Endothelial cell of umbilical vein (primary cell): ENCODE measurements around the gene KLF16. TPM values are rescaled to one million over a fixed set of nuclear protein-coding genes. Genes with fewer than 3 reads are reported as not detected.
"Not testable (repeated sequence)": the region's sequence is repeated elsewhere in the genome, so short reads cannot be mapped to it uniquely, and the experiment has no call there.

Experiments used
- BruUV-seq: library from RNA; stranded (reverse); fragments of 400-500 nt; replicated peaks from 2 replicates; lab custom pipeline; 2021; lab: Mats Ljungman, UMichigan
- CTCF ChIA-PET: fragments of 300-600, 350-600 bp; sonication (Branson Sonifier 250); formaldehyde crosslinking; loops from one replicate; lab custom pipeline; 2021; ENCODE audit warnings: antibody characterized with exemption, inconsistent platforms; lab: Charles Lee
- POLR2A ChIA-PET: fragments of 300-600, 350-600 bp; sonication (Branson Sonifier 250); formaldehyde crosslinking; loops from one replicate; lab custom pipeline; 2021; ENCODE audit warnings: antibody characterized with exemption, inconsistent platforms; lab: Charles Lee
- DNase-seq: peaks from one replicate; pipeline ENCODE4 v3.0.0-alpha.2; 2011; ENCODE audit warnings: low read depth, low spot score
- FAIRE-seq: peaks from 2 replicates; lab custom pipeline; 2011; peaks lifted over from hg19 to GRCh38; lab: Jason Lieb, UNC
- H2AFZ ChIP-seq: 2 replicates; pipeline ENCODE4 v1.6.0; 2012; ENCODE audit warnings: low read depth, low read length, control low read depth, inconsistent platforms
- H3K27ac ChIP-seq: 2 replicates; pipeline ENCODE4 v1.5.1; 2011; ENCODE audit warnings: low read depth, mild to moderate bottlenecking, control low read depth, low read length, moderate library complexity; ENCODE audit not compliant: insufficient read depth
- H3K27me3 ChIP-seq, 2 experiments: 2 replicates each; pipeline versions ENCODE4 v1.6.0 to v1.6.1; 2011; ENCODE audit warnings: low read length in 2 of 2, mixed read lengths in 1 of 2; ENCODE audit not compliant: control insufficient read depth in 2 of 2, insufficient read depth in 2 of 2
- H3K36me3 ChIP-seq, 2 experiments: 2 replicates in 1 of 2; 3 replicates in 1 of 2; pipeline ENCODE4 v1.5.1; 2011; ENCODE audit warnings: low read length in 2 of 2, mild to moderate bottlenecking in 1 of 2, moderate library complexity in 1 of 2; ENCODE audit not compliant: control insufficient read depth in 2 of 2, insufficient read depth in 2 of 2; ENCODE audit errors: extremely low read depth in 1 of 2
- H3K4me1 ChIP-seq: 3 replicates; pipeline ENCODE4 v1.5.1; 2011; ENCODE audit warnings: mild to moderate bottlenecking, low read length; ENCODE audit not compliant: control insufficient read depth, insufficient read depth; ENCODE audit errors: extremely low read depth
- H3K4me2 ChIP-seq: 2 replicates; pipeline ENCODE4 v1.6.1; 2011; ENCODE audit warnings: low read length, control low read depth, mixed read lengths; ENCODE audit not compliant: insufficient read depth
- H3K4me3 ChIP-seq, 3 experiments: fragments of 200-600 bp in 1 of 3; sonication (generic), shearing (Covaris generic) in 1 of 3; replicated peaks in 1 of 3; 2 replicates each; pipeline ENCODE4 v1.5.1; 2011 to 2016; ENCODE audit warnings: control low read depth in 3 of 3, low read length in 3 of 3, mild to moderate bottlenecking in 2 of 3, inconsistent platforms in 1 of 3, low read depth in 1 of 3, moderate library complexity in 1 of 3; ENCODE audit not compliant: insufficient read depth in 1 of 3
- H3K79me2 ChIP-seq: 2 replicates; pipeline ENCODE4 v1.6.0; 2012; ENCODE audit warnings: low read length, inconsistent platforms; ENCODE audit not compliant: control insufficient read depth, insufficient read depth
- H3K9ac ChIP-seq: replicated peaks from 2 replicates; pipeline ENCODE3; 2011; ENCODE audit warnings: low read length, control low read depth; ENCODE audit not compliant: insufficient read depth; ENCODE audit errors: extremely low read depth
- H3K9me1 ChIP-seq: replicated peaks from 3 replicates; pipeline ENCODE4 v1.6.0; 2011; ENCODE audit warnings: mild to moderate bottlenecking, low read length; ENCODE audit not compliant: control insufficient read depth, insufficient read depth; ENCODE audit errors: extremely low read depth
- H3K9me3 ChIP-seq: replicated peaks from 2 replicates; pipeline ENCODE4 v1.5.1; 2012; ENCODE audit warnings: low read length, inconsistent platforms; ENCODE audit not compliant: control insufficient read depth, insufficient read depth
- H4K20me1 ChIP-seq: replicated peaks from 2 replicates; pipeline ENCODE3; 2011; ENCODE audit warnings: mild to moderate bottlenecking, low read length; ENCODE audit not compliant: control insufficient read depth, insufficient read depth; ENCODE audit errors: extremely low read depth
- EZH2 ChIP-seq: IDR thresholded peaks from 2 replicates; pipeline ENCODE4 v1.6.1; 2012; ENCODE audit warnings: borderline replicate concordance, low read depth, mild to moderate bottlenecking, moderate library complexity, low read length, inconsistent platforms; ENCODE audit not compliant: severe bottlenecking
- FOS ChIP-seq: IDR thresholded peaks from 2 replicates; pipeline ENCODE4 v1.6.1; 2011; ENCODE audit warnings: mild to moderate bottlenecking, low read length, moderate library complexity, borderline replicate concordance; ENCODE audit not compliant: insufficient read depth
- GATA2 ChIP-seq: IDR thresholded peaks from 2 replicates; pipeline ENCODE4 v1.7.0; 2011; ENCODE audit warnings: low read depth, mild to moderate bottlenecking, moderate library complexity, mixed read lengths, low read length; ENCODE audit not compliant: insufficient read length, insufficient read depth
- JUN ChIP-seq: IDR thresholded peaks from 2 replicates; pipeline ENCODE4 v1.6.1; 2011; ENCODE audit warnings: borderline replicate concordance, low read depth; ENCODE audit not compliant: insufficient read length, insufficient read depth
- MYC ChIP-seq: IDR thresholded peaks from one replicate; pipeline ENCODE4 v1.6.1; 2011; ENCODE audit warnings: mild to moderate bottlenecking, low read depth, low read length
- POLR2A ChIP-seq: IDR thresholded peaks from 2 replicates; pipeline ENCODE4 v1.6.1; 2012; ENCODE audit warnings: low read depth, mild to moderate bottlenecking, control low read depth, low read length
- POLR2AphosphoS5 ChIP-seq: IDR thresholded peaks from 2 replicates; pipeline ENCODE4 v1.6.1; 2012; ENCODE audit warnings: low read depth, mild to moderate bottlenecking, control low read depth, low read length, moderate library complexity; ENCODE audit not compliant: insufficient read depth
- dilution Hi-C: fragments of 300-500 bp; cut with MboI; formaldehyde crosslinking; loops from one replicate; pipeline ENCODE4 v1.15.0; 2019; ENCODE audit warnings: low sequenced_read_pairs; ENCODE audit not compliant: extremely low pct_ligation_motif_present
- intact Hi-C: fragments of 100-400 bp; cut with micrococcal nuclease; formaldehyde crosslinking; loops from one replicate; pipeline ENCODE4 v1.10.0; 2022
- polyA plus RNA-seq, 4 experiments: library from polyadenylated mRNA; depleted of rRNA in 3 of 4; stranded (reverse) in 3 of 4; unstranded in 1 of 4; fragments of >200 nt; gene quantifications; 2 replicates each; pipeline versions ENCODE4 v1.2.1 to v1.2.3, GENCODE V29; 2011 to 2012; ENCODE audit warnings: missing spikeins in 1 of 4
- total RNA-seq: library from RNA; stranded (reverse); gene quantifications from 2 replicates; pipeline ENCODE4 v1.2.3, GENCODE V29; 2021
- TF ChIP-seq, protein P1 (sequence below), 2 donors: IDR thresholded peaks; 1 replicate in 1 of 2; 2 replicates in 1 of 2; pipeline ENCODE4 v1.5.1; 2011; ENCODE audit warnings: low read length in 2 of 2, mild to moderate bottlenecking in 2 of 2, moderate library complexity in 2 of 2, control low read depth in 1 of 2, inconsistent platforms in 1 of 2, low read depth in 1 of 2; ENCODE audit not compliant: insufficient read depth in 1 of 2; ENCODE audit errors: extremely low read depth in 1 of 2
- TF ChIP-seq, protein P2 (sequence below): IDR thresholded peaks from 2 replicates; pipeline ENCODE4 v1.6.1; 2011; ENCODE audit not compliant: insufficient read depth, insufficient read length

KLF16 gene
- total and polyA plus RNA-seq, 2 donors (not counting 3 experiments of a cell fraction or from before 2014, with no cell fraction given) = 11.6 to 36.6 TPM

DNA sequence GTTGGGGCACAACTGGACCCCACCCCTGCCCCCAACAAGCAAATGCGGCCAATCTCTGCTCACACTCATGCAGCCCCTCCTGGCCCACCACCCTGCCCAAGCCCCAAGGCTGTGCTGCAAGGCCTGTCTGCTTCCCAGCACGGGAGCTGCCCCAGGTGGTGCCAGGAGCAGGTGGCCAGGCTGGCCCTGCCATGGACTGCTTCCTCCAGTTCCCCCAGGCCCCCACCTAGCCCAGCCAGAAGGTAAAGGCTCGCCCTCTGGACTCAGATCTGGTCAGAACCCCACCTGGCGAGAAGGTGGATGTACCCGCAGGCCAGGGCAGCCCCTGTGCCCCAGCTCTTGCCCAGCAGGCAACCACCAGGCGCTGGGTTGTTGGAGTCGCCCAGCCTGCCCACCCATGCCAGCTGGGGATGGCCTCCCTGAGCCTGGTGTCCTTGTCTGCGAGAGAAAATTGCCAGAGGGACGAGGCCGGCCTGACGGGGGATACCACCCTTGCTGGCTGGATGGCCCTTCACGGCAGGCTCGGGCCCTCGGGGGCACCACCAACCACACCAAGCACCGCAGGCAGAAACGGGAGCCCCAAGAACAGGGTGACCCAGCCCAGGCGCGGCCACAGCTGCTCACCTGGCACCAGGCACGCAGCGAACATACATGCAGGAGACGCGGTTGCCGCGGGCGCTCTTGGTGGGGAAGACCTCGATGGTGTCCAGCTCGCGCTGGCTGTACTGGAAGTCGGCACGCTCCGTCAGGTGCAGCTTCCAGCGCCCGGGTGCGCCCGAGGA is 17.4 kb upstream of the KLF16 start:
- no peak for TF ChIP-seq FOS
- no peak for TF ChIP-seq GATA2
- TF ChIP-seq MYC = no peak
- no peak for TF ChIP-seq POLR2AphosphoS5
- TF ChIP-seq JUN = no peak
- no peak for TF ChIP-seq EZH2
- no peak for TF ChIP-seq POLR2A
- TF ChIP-seq, protein P1, sequence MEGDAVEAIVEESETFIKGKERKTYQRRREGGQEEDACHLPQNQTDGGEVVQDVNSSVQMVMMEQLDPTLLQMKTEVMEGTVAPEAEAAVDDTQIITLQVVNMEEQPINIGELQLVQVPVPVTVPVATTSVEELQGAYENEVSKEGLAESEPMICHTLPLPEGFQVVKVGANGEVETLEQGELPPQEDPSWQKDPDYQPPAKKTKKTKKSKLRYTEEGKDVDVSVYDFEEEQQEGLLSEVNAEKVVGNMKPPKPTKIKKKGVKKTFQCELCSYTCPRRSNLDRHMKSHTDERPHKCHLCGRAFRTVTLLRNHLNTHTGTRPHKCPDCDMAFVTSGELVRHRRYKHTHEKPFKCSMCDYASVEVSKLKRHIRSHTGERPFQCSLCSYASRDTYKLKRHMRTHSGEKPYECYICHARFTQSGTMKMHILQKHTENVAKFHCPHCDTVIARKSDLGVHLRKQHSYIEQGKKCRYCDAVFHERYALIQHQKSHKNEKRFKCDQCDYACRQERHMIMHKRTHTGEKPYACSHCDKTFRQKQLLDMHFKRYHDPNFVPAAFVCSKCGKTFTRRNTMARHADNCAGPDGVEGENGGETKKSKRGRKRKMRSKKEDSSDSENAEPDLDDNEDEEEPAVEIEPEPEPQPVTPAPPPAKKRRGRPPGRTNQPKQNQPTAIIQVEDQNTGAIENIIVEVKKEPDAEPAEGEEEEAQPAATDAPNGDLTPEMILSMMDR (IDR thresholded peaks at IDR 0.05; ENCODE audit: extremely low read depth in 1 of 2, insufficient read depth in 1 of 2, low read depth in 1 of 2, low read length in 2 of 2) = no peak
- TF ChIP-seq, protein P2, sequence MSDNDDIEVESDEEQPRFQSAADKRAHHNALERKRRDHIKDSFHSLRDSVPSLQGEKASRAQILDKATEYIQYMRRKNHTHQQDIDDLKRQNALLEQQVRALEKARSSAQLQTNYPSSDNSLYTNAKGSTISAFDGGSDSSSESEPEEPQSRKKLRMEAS = no peak
- H3K9me3 ChIP-seq = no peaks in the 10 kb centered on the region
- H2AFZ ChIP-seq = no peak overlapping the region
- H3K4me1 ChIP-seq = peaks cover 33% of the 10 kb centered on the region
- ChIA-PET POLR2A (no interaction called here), CTCF (no interaction called here)
- H3K36me3 ChIP-seq = peaks cover 0 to 1% of the 10 kb centered on the region in 2 experiments
- no peak for FAIRE-seq
- peaks cover 39% of the 10 kb centered on the region for H3K79me2 ChIP-seq
- intact Hi-C loops = no loop called here
- no peaks in the 10 kb centered on the region for H4K20me1 ChIP-seq
- BruUV-seq = no TSS peak
- H3K4me2 ChIP-seq = no peak overlapping the region
- H3K27ac ChIP-seq = no peak overlapping the region
- no peaks in the 10 kb centered on the region for H3K27me3 ChIP-seq
- H3K9me1 ChIP-seq = no peaks in the 10 kb centered on the region
- dilution Hi-C loops = no loop called here
- no peak overlapping the region for H3K9ac ChIP-seq
- no peak overlapping the region for H3K4me3 ChIP-seq
- DNase-seq = no peak

DNA sequence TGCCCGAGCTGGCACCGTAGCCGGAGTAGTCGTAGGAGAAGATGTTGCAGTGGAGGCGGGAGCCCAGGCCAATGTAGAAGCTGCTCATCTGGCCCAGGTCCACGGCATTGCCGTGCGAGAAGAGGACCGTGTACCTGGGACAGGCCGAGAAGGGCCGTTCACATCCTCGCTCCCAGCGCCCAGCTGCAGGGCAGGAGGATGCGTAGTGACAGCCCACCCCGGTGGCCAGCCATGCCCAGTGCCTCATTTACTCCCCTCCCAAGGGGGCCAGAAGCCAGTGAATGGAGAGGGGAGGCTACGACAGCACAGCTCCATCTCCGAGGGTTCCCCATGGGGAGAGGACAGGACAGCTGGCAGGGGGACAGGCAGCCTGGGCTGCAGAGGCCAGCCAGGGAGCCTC is 16.6 kb upstream of the KLF16 start:
- DNase-seq, dilution Hi-C loops, CTCF ChIA-PET, intact Hi-C loops, H3K9me1 ChIP-seq, H2AFZ ChIP-seq, H3K4me3 ChIP-seq, H3K27ac ChIP-seq, FAIRE-seq, H4K20me1 ChIP-seq, H3K27me3 ChIP-seq, H3K4me2 ChIP-seq, BruUV-seq, H3K36me3 ChIP-seq, POLR2A ChIA-PET, H3K9me3 ChIP-seq, H3K9ac ChIP-seq: not testable (repeated sequence)
- Histone ChIP-seq H3K79me2 (peaks cover 46% of the 10 kb centered on the region), H3K4me1 (peaks cover 34% of the 10 kb centered on the region)
